Activated gamma-delta T cell (primary cell): Measurements from ENCODE around the gene FAS.
"Not testable (repeated sequence)": the region's sequence is repeated elsewhere in the genome, so short reads cannot be mapped to it uniquely, and the experiment has no call there.

Experiments
- DNase-seq: peaks from one replicate; lab custom pipeline; 2025; lab: John Stamatoyannopoulos, UW

FAS gene

DNA sequence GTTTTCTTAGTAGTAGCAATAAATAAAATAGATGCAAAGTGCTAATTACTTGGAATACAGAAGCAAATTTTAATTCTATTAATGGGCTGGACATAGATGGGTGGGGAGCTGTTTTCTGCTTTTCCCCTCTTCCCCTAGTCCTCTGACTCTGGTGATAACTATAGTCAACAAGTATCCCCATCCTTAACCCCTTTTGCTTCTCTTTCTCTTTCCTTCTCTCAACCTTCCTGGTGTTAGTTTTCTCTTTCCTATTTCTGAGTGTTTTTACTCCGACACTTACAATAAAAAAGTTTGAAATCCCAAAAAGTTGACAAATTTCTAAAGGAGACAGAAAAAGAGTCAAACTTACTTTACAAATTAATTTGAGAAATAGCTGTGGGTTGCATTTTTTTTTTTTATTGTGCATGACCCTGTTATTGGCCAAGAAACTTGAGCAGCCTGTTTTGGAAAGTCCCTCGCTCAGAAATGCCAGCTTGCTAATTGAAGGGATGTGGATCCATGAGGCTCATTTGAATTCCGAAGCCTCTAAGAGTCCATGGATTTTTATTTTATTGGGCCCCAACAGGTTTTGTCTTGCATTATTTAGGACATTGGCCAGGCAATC, 2.4 kb downstream of the FAS start:
- DNase-seq: no peak

- no peak for DNase-seq
Measured at GRCh38 chr10:88994019-88994418, 3.4 kb downstream of the FAS start.

- DNase-seq: no peak
Measured at GRCh38 chr10:88995156-88995876, 4.7 kb downstream of the FAS start.

DNA sequence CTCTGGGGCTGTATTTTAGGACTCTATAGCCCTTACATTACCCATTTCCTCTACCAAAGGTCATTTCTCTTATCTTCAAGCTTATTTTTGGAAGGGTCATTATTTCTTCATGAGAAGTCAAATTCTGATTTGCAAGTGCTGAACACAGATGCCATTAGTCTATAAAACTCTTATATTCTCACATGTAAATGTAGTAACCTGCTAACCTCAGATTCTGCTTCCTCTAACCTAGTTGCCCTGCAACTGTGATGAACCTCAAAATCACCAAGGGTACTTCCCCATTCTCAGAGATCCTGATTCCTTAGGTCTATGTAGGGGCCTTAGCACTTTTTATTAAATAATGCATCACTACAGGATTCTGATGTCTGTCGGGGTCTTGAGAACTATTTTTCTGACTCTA, 6.3 kb downstream of the FAS start:
- DNase-seq: no peak

GRCh38 chr10:88999625-89000024, 9.0 kb downstream of the FAS start:
- DNase-seq: no peak

DNA sequence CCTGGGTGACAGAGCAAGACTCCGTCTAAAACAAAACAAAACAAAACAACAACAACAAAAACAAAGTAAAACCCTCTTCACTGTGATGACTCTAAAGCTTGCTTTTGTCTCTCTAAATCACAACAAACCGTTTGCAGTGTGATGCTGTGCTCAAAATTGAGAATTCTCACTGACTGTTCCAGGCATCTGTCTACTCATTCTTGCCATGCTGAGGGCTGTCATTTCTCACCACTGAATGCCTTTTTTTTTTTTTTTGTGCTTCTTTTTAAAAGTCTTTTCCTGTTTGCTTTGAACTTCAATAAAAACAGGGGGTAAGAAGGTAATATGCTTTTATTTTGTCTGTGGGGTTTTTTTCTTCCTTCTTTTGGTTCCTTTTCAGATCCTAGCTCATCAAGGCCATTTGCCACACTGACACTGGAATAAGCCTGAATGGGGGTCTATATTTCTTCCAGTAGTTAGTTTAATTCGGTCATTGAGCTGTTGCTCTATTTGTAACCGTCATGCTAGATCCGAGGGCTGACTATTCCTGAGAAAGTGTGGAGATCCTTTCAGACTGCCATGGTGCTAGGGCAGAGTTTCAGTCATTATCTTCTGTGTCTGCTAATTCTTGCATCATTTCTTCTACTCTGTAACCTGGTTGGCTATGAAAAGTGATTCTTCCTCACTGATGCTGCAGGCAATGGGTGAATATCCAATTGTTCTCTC, 10.6 kb downstream of the FAS start:
- no peak for DNase-seq

- DNase-seq: no peak
Measured at GRCh38 chr10:89001729-89002072, 11.1 kb downstream of the FAS start.

- no peak for DNase-seq
Measured at GRCh38 chr10:89002226-89002978, 11.8 kb downstream of the FAS start.

DNA sequence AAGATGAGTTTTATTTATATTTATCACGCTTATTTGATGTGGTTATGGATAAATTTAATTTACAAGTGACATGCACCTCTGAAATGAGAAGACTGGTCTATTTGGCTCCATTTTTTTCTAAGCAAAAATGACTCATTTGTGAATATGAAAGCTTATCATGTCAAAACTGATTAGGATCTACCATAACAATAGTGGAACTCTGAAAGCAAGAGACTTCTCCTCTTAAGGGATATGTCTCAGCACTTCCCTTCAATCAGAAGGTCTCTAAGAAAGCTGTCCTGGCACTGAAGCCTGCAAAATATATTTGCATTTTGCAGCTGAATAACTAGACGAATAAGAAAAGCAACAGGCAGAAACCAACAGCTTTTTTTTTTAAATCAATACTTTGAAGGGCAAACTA, 12.7 kb downstream of the FAS start:
- DNase-seq: no peak

DNA sequence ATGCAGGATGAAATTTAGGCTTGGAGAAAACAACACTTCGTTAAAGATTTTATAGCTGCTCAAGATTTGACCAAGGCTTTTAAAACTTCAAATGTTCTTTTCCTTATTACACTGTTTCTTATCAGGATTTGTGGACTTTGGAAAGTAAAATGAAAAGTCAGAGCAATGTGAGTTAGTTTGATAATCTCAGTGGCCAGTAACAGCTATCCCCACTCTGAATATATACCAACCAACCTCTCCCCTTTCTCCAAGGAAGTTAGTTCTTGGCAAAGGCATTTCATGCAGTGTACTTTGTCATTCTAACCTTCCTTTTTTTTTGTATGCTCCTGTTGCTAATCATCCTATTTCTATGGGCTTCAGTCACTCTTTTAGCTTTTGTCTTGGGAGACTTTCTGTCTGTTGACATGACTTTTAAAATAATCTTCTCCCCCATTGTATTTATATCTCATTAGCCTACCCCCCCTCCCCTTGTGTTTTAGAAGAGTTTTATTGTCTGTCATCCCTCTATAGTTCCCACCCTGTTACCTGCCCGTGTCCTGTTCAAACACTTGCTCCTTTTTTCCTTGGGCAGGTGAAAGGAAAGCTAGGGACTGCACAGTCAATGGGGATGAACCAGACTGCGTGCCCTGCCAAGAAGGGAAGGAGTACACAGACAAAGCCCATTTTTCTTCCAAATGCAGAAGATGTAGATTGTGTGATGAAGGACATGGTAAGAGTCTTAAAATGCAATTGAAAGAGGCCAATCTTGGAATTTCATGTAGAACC, 16.7 kb downstream of the FAS start:
- no peak for DNase-seq

- DNase-seq: peak; percentile 6
Measured at GRCh38 chr10:89018700-89019346, 28.2 kb downstream of the FAS start.

- DNase-seq: no peak
Measured at GRCh38 chr10:89019569-89020327, 29.1 kb downstream of the FAS start.

- not testable (repeated sequence) for DNase-seq
Measured at GRCh38 chr10:89021526-89021925, 30.9 kb downstream of the FAS start.

GRCh38 chr10:89022734-89023133, 32.1 kb downstream of the FAS start:
- DNase-seq: no peak

DNA sequence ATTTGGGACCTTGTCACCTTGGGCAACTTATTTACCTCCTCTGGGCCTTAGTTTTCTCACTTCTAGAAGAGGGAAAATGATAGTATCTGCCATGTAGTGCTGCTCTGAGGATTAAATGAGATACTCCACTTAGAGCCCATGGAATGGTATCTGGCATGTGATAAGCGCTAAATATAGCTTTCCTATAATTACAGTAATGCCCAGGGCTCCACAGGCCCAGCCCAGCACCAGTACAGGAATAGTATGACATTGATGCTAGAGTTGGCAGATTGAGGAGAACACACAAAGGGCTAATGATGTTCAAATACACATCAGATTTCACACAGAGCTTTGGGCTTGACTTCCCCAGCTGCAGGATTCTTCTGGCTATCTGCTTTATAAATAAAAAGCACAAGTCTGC, 34.9 kb downstream of the FAS start:
- no peak for DNase-seq

DNA sequence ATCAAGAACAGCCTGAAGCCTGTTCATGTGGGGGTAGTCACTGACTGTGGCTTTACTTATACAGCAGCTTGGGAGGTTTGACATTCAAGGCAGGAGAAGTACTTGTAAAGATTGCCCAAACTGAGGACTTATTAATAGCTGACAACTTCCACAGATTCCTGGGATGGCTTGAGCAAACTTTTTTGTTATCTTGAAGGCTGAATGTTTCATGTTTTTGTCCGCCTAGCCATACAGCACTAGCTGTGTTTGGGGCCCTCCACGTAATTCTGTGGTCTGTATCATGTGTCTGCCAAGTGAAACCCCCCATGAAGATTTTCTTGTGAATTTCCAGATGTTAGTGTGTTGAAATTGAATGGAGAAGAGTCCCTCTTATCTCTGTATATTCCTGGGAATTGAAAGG, 38.6 kb downstream of the FAS start:
- no peak for DNase-seq

DNA sequence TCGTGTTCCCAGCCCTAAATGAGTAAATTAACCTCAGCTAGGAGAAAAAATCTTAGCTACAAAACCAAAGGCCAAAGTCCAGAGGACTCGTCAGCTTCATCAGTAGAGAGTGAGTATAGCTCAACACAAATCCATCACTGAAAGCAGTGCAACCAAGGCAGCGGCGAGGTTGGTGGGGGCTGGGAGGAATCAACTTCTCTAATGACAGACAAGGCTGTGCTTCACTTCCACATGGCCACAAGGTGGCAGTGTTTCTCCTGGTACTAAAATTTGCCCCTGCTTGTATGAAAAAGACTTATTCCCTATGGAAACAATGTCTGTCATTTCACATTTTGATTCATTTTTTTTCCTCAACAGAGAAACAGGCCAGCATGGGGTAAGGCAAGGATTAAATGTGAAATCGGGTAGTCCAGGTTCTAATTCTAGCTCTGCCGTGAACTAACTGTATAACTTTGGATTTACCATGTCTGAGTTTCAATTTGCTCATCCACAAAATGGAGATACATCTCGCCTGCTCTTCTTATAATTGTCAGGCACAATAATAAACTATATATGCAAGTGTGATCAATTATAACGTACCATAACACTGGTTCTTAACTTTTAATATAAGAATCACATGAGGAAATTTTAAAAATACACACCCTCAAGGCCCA, 39.3 kb downstream of the FAS start:
- no peak for DNase-seq

DNA sequence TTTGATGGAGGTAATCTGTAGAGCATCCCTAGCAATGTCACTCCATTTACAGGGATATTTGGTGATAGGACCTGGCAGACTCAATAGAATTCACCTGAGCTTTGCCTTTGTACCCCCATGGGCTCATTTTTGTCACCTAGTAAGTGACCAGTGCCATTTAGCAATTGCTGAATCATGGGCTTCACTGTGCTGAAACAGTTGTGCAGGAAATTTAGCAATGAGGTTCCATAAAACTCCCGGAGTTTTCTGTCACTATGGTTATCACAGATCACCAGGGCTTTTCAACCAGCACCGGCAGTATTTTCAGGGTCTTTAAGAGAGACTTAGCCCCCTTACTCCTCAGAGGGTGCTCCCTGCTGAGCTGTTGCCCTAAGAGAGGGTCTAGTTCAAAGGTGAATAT, 40.2 kb downstream of the FAS start:
- no peak for DNase-seq

GRCh38 chr10:89032141-89032891, 41.7 kb downstream of the FAS start:
- no peak for DNase-seq
